ENCODE results near the gene CPHXL2. TPM values are rescaled to one million over a fixed set of nuclear protein-coding genes. Genes with fewer than 3 reads are reported as not detected.

The CPHXL2 gene
- not detected for total RNA-seq

DNA sequence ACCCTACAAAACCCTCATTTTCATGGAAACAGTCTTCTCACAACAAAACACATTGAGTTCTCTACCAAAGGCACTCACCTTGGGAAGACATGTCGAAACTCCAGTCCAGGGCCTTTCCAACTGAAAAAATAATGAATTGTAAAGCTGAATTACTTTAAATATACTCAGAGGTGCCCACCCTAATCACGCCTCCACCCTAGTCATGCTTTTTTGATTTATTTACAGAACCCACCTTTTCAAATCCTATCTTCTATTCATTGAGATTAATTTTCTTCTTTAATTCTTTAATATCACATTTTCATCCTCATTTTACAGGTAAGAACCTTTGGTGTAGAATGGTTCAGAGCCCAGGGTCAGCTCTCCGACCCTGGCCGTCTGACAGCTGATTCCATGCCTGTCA lies at the start of gene CPHXL2:
Gene CPHXL2, minus strand, starts transcription at position 101 of the 400 bp plus-strand sequence. Its CDS starts 10 bp downstream, at position 91.
- DNase-seq = no peak

DNA sequence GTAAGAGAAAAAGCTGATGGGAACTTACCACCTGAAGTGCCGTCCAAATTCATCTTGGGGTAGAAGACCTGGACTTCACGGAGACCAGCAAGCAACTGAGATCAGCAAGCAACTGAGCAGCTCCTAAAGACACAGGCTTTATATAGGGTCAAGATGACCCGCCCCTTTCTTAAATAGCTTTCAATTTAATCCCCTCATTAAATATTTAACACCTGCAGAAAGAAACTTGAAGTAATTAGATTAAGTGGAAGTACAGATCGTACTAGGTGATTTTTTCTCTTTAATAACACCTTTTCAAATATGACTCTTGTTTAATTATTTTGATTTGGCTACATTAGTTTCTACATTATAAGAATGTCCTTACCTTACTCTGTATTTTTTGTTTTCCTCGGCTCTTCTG lies 49.6 kb upstream of the CPHXL2 start, which contains the start of gene CPHXL:
Gene CPHXL, minus strand, starts transcription at position 101 of the 400 bp plus-strand sequence. Its CDS starts 48 bp downstream, at position 53.
- DNase-seq = no peak

DNA sequence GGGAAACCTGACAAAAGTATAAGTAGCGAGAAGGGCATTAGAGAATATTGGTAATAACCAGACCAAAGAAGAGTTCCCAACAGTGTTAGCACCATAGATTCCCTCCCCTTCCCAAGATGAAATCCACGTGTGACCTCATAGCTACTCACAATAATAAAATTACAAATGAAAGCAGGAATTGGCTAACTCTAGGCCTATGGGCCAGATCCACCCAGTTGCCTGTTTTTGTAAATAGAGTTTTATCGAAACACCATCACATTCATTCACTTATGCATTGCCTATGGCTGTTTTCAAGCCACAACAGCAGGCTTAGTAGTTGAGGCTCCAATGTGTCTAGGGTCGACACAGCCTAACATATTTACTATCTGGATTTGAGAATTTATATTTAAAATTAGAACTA lies 41.6 kb upstream of the CPHXL2 start:
- DNase-seq = no peak

DNA sequence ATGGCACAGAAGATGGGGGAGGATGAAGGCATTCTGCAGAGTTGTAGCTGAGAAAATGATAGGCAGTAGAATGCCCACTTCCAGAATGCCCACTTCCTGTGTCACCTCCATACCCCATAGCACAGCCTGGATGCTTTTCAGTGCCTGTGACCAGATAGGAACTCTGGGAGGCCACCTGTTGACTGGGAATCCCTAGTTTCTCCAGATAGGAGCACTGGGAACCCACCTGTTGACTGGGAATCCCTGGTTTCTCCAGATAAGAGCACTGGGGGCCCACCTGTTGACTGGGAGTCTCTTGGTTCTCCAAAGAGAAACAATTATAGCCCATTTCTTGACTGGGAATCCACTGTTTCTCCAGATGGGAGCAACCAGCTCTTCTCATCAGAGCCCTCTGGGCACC lies 37.9 kb upstream of the CPHXL2 start:
- no peak for DNase-seq

DNA sequence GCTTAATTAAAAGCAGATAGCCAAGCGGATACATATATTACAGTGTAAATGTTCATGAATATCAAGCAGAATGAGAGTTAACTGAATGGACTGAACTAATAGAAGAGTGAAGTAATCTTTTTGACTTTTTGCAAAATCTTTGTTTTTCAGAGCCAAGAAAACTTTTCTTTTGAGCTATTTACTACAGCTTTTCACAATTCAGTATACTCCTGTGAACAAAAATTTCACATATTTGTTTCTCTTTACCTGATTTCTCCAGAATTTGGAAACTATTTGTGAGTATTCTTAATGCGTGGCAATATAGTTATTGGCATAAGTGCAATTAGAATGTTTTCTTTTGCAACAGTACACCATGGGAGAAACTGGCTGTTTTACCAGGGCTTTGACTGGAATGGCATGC lies 33.5 kb upstream of the CPHXL2 start:
- no peak for DNase-seq

DNA sequence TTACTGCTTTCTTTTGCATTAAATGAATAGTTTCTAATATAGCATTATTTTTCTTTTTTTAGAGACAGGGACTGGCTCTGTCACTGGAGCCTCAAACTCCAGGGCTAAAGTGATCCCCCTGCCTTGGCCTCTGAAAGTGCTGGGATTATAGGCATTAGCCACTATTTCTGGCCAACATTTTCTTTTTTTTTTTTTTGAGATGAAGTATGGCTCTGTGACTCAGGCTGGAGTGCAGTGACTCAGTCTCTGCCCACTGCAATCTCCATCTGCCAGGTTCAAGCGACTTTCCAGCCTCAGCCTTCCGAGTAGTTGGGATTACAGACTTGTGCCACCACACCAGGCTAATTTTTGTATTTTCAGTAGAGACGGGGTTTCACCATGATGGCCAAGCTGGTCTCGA lies 26.5 kb upstream of the CPHXL2 start:
- no peak for DNase-seq

DNA sequence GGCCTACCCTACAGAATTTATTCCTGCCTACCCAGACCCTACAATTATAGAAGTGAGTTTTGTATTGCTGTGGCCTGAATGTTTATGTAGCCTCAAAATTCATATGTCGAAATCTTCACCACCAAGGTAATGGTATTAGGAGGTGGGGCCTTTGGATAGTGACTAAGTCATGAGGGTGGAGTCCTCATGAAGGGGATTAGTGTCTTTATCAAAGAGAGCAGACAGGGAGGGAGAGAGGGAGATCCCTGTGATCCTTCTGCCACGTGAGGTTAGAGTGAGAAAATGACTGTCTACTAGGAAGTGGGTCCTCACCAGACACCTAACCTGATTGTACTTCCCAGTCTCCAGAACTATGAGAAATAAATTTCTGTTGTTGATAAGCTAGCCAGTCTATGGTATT lies 25.4 kb upstream of the CPHXL2 start:
- peak; percentile 1 for DNase-seq

DNA sequence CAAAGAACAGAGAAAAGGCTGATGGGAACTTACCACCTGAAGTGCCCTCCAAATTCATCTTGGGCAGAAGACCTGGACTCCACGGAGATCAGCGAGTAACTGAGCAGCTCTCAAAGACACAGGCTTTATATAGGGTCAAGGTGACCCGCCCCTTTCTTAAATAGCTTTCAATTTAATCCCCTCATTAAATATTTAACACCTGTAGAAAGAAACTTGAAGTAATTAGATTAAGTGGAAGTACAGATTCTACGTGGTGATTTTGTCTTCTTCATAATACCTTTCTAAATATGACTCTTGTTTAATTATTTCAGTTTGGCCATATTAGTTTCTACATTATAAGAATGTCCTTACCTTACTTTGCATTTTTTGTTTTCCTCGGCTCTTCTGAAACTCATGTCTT lies 24.6 kb upstream of the CPHXL2 start, which contains the start of gene DUXB:
Gene DUXB, minus strand, starts transcription at position 101 of the 400 bp plus-strand sequence. Its CDS starts 43 bp downstream, at position 58.
- no peak for DNase-seq

DNA sequence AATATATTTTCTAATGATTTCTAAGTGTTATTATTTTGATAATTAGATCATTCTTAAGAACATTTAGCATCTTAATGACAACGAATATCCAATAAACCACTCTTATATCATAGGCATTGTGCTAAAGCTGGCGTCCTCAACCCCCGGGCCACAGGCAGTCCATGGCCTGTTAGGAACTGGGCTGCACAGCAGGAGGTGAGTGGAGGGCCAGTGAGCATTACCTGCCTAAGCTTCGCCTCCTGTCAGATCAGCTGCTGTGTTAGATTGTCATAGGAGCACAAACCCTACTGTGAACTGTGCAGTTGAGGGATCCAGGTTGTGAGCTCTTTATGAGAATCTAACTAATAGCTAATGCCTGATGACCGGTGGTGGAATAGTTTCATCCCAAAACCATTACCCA lies 20.8 kb upstream of the CPHXL2 start:
- no peak for DNase-seq

DNA sequence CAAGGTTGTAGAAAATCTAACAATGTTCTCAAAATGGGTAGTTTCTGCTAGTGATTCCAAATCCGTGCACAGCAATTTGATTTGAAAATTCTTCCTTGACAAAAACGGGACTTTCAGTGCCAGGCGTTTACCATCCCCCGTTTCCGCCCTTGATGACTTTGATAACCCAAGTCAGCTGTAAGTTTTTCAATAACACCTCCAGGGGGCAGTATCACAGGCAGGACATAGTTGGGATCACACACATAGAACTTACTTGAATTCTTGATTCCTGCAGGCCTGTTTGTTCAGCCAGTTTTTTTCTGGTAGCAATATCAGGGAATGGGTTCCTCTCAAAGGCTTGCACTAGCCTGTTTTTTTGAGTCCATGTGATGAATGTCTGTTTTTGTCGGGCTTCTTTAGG lies 18.9 kb upstream of the CPHXL2 start:
- no peak for DNase-seq

DNA sequence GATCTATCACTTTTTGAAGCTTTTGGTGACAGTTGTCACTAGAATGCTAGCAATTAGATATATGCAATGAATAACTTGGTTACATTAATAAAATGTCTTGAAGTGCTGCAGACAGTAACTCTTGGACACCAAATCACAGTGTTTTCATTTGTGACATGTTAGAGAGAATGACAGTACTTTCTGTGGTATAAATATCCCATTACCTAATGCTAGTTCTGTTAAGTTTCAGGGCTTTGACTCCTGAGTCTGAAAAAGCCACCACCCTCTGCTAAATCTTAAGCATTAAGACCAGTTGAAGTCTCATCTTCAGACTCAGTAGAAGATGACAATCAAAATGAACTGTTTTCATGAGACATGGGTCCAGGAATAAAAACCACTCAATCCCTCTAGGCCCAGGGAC lies 10.6 kb upstream of the CPHXL2 start:
- DNase-seq = no peak

DNA sequence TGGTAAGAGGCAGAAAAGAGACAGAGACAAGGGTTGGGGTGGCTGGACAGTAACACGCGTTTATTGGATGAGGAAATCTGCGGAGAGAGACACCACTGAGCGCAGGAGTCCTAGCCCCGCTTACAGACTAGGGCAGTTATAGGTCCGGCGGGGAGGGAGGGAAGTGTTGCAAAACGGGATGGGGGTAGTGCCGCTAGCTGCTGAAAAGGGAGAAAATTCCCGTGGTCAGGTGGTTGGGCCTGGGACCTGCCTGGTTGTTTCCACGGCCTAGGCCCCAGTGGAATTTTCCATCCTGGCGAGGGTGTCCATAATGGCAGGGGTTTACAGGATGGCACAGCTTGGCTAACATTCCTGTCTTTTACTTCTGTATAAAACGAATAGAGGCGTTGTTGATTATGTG lies 5.5 kb upstream of the CPHXL2 start:
- no peak for DNase-seq

DNA sequence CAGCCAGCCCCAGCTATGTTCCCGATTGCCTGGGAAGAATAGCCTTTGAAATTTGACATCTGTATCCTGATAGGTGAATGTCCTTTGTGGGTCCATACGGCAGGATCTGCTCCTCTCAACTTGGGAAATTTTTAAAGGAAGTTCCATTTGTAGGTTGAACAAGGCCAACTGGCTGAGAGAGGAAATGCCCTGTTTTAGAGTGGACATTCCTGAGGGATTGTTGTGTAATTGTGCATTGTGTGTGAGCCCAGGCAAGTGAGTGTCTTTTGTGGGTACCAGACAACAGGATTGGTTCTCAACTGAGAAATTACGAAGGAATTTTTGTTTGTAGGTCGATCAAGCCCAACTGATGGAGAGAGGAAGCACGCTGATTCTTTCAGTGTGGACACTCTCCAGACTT lies 2.6 kb upstream of the CPHXL2 start:
- no peak for DNase-seq

DNA sequence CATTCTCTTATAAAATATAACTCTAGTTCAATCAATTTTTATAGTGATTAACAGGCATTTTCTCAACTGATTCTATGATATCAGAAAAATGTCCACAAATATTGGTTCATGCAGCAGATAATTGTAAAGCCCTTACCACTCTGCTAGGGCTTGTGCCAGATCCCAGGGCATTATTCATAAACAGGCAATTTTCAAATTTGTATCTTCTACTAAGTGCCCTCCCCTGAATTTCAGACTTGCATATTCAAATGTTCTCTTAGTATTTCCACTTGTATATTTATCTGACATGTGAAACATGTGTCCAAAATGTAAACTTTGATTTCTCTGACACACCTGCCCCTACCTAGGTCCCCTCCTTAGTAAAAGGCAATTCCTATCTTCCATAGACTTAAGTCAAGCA lies 9.3 kb downstream of the CPHXL2 start:
- no peak for DNase-seq

DNA sequence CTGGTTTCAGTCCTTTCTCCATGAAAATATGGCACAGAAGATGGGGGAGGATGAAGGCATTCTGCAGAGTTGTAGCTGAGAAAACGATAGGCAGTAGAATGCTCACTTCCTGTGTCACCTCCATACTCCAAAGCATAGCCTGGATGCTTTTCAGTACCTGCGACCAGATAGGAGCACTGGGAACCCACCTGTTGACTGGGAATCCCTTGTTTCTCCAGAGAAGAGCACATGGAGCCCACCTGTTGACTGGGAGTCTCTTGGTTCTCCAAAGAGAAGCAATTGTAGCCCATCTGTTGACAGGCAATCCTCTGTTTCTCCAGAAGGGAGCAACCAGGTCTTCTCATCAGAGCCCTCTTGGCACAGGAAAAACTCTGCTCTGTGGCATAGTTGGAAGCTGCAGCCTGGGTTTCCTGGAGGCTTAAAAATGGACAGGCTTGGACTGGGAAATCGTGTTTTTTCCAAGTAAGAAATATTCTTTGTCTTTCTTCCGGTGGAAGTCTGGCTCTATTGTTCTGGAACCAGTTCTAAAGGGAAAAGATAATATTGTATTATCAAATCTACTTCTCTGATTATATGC lies 16.0 kb downstream of the CPHXL2 start:
- DNase-seq = no peak

DNA sequence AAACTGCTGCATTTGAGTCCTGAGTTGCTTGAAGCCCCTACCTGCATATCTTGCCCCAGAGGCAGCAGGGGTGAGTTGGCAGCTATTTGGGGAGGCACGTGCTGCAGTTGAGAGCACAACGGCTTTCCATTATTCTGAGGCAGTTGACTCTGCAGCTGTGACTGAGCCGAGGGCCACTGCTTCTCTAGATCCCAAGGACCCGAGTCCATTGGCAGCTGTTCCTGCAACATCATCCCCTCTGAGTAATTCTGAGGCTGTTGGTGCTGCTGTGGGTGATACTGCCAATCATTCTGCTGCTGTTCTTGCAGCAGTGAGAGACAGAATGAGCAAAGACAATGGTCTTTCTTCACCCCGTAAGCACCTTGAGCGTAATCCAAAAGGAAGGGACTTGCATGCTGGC lies 16.5 kb downstream of the CPHXL2 start:
- DNase-seq = peak; percentile 31

DNA sequence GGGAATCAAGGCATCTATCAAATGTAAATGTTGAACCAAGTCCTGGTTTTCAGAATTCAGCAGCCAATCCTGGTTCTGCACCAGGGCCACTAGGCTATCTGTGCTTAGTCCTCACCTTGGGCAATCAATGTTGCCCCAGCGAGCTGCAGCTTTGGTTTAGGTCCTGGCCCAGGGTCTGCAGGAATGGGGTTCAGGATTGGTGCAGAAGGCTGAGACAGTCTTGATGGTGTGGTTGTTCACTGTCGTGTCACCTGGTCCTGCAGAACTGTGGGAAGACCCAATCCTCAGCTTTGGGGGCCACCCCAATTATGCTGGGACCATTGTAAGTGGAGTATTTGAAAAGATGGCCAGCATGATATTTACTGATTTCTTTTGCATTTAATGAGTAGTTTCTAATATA lies 18.6 kb downstream of the CPHXL2 start:
- no peak for DNase-seq

DNA sequence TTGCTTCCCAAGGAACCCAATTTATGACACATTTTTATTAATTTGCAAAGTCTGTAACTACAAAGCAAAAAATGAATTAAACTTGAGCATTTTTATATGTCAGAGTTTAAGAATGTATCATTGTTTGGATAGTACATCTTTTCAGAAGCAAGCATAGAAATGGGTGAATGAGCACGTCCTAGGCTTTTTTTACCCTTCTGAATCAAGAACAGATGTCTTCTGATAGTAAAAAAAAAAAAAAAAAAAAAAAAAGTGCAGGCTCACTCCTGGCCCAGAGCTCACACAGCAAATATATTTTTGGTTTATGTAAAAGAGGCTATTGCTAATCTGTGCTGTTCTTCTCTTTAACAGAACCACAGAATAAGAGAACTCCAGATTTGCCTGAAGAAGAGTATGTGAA lies 22.9 kb downstream of the CPHXL2 start:
- no peak for DNase-seq

DNA sequence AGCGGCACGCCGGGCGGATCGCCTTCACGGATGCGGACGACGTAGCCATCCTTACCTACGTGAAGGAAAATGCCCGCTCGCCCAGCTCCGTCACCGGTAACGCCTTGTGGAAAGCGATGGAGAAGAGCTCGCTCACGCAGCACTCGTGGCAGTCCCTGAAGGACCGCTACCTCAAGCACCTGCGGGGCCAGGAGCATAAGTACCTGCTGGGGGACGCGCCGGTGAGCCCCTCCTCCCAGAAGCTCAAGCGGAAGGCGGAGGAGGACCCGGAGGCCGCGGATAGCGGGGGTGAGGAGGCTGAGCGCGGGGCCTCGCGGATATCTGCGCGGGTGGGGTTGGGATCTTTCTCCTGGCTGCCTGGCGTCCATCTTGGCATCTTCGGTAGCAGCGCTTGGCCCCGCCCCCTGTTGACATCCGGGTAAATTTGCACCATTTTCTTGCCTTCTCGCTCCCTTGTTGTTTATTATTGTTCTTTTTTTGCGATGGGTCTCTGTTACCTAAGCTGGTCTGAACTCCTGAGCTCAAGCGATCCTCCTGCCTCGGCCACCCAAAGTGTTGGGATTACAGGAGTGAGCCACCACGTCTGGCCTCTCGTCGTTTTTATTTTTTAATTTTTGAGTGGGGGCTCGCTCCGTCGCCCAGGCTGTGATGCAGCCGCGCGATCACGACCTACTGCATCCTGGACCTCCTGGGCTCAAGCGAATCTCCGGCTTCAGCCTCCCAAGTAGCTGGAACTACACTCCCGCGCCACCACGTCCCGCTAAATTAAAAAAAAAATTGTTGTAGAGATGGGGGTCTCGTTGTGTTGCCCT lies 28.3 kb downstream of the CPHXL2 start:
- DNase-seq = peak; percentile 92

DNA sequence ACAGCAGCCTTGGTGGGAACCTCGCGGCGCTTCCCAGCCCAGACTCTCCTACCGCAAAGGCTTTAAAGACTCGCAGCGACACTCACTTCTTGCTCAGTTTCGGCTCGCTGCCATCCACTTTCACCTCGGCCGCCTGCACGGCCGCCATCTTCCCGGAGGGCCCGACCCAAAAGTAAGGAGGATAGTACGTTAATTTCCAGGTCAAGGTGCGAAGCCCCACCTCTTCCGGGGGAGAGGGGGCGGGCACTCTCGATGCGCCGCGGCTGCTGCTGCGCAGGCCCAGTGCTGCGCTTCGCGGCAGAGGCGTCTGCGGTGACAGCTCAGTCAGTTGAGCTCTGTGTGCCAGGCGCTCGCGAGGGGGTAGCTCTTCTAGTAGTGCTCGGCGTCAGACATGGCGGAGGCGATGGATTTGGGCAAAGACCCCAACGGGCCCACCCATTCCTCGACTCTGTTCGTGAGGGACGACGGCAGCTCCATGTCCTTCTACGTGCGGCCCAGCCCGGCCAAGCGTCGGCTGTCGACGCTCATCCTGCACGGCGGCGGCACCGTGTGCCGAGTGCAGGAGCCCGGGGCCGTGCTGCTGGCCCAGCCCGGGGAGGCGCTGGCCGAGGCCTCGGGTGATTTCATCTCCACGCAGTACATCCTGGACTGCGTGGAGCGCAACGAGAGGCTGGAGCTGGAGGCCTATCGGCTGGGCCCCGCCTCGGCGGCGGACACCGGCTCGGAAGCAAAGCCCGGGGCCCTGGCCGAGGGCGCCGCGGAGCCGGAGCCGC lies 29.1 kb downstream of the CPHXL2 start, which contains the start of the genes KARS1 and TERF2IP:
Gene KARS1, minus strand, starts transcription at position 174 of the 773 bp plus-strand sequence. Its CDS starts 26 bp downstream, at position 148.
Gene TERF2IP, plus strand, starts transcription at position 282 of the 773 bp plus-strand sequence. Its CDS starts 110 bp downstream, at position 392.
- peak; percentile 97 for DNase-seq

DNA sequence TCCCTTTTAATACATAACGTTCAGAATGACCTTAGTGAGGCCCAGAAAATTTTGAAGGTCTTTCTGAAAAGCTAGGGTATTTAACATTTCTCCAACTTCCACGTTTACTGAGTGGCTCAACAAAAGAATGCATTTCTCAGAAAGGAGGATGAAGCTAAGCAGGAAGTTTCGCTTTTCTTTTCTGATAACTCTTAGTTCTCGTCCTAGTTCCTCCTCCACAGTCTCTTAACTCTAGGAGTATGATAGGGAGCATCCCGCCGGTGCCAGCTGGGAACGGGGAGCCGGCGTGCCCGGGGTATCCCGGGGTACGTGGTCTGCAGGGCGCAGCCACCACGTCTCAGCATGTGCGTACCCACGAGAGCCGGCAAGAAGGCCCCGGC lies 29.7 kb downstream of the CPHXL2 start:
- no peak for DNase-seq

DNA sequence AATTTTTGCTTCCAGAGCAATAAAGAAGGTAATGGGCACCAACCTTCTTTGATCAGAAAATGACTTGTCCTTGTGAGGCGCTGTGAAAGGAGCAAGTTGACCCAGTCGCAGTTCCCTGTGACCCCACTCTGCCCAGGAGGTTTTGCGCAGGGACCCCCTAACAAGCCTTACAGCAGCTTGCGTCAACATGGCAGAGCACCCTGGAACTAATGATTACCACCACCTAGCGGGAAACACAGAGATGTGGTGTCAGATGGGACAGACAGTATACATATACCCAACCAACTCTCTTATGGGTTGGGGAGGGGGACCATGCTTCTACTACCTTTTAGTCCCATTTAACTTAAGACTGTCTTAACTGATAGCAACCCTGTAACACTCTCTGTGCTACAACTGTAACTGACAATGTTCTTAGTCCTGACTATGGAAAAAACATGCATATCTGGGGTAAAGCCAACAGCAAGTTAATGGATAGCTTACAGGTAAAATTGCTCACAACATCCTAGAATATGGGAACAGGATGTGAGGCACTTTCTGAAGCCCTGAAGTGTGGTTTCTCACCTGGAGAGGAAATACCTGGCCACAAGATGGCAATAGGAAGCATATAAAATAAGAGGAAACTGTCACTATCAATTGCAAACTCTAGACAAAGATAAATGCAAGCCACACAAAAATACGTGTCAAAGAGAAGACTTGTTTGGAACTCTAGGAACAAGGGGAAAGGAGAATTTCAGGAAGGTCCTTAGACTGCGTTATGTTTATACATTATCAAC lies 32.4 kb downstream of the CPHXL2 start:
- no peak for DNase-seq

Data from tongue (tissue), 2 donors.